ENCODE results near the gene TCEAL4. TPM values are rescaled to one million over a fixed set of nuclear protein-coding genes. Genes with fewer than 3 reads are reported as not detected.

Gene TCEAL4
- total RNA-seq, 1 experiment from 2014 or later: 84.1 TPM

- TF ChIP-seq TCF7L2 (IDR thresholded peaks at IDR 0.05; ENCODE audit: low read depth, low read length) (no peak), REST (IDR thresholded peaks at IDR 0.05; ENCODE audit: insufficient read depth in 1 of 2, low read depth in 2 of 2, low read length in 1 of 2) (no peak), CTCF (IDR thresholded peaks at IDR 0.05) (no peak), POLR2AphosphoS5 (IDR thresholded peaks at IDR 0.05; ENCODE audit: low read depth, low read length) (no peak), SIN3A (IDR thresholded peaks at IDR 0.05; ENCODE audit: borderline replicate concordance, insufficient read depth, low read depth, low read length) (no peak)
- Histone ChIP-seq H3K27ac (ENCODE audit: low read length) (no peak overlapping the region), H3K27me3 (ENCODE audit: control insufficient read depth, insufficient read depth, low read length) (no peaks in the 10 kb centered on the region), H3K4me1 (ENCODE audit: control insufficient read depth, insufficient read depth, low read length) (no peaks in the 10 kb centered on the region), H3K9me3 (ENCODE audit: control insufficient read depth, insufficient read depth, low read depth, low read length) (no peaks in the 10 kb centered on the region), H3K36me3 (ENCODE audit: control insufficient read depth, insufficient read depth, low read length) (no peaks in the 10 kb centered on the region), H3K4me3 (ENCODE audit: low read depth in 2 of 2, low read length in 2 of 2) (no peak overlapping the region)
- DNase-seq (ENCODE audit: low read depth, low spot score): no peak
- intact Hi-C loops (cut with micrococcal nuclease; ENCODE audit: unreplicated experiment) (no loop called here), in situ Hi-C loops (cut with HindIII; ENCODE audit: low pct_unique_long_range_greater_than_20kb, low sequenced_read_pairs) (no loop called here)
- BruUV-seq (replicated peaks): no TSS peak
- CTCF ChIA-PET: no interaction called here
- POLR2A ChIA-PET: no interaction called here
- ATAC-seq: no peak
These were observed 34.8 kb upstream of the TCEAL4 start for GRCh38 chrX:103550415-103551051.

GRCh38 chrX:103552236-103552635 lies 33.1 kb upstream of the TCEAL4 start:
- intact Hi-C loops (cut with micrococcal nuclease; ENCODE audit: unreplicated experiment) (no loop called here), in situ Hi-C loops (cut with HindIII; ENCODE audit: low pct_unique_long_range_greater_than_20kb, low sequenced_read_pairs) (no loop called here)
- ATAC-seq: no peak
- ChIA-PET POLR2A (no interaction called here), CTCF (no interaction called here)
- Histone ChIP-seq H3K4me3 (ENCODE audit: low read depth in 2 of 2, low read length in 2 of 2) (no peak overlapping the region), H3K36me3 (ENCODE audit: control insufficient read depth, insufficient read depth, low read length) (no peaks in the 10 kb centered on the region), H3K27me3 (ENCODE audit: control insufficient read depth, insufficient read depth, low read length) (no peaks in the 10 kb centered on the region), H3K4me1 (ENCODE audit: control insufficient read depth, insufficient read depth, low read length) (no peaks in the 10 kb centered on the region), H3K27ac (ENCODE audit: low read length) (no peak overlapping the region), H3K9me3 (ENCODE audit: control insufficient read depth, insufficient read depth, low read depth, low read length) (no peaks in the 10 kb centered on the region)
- TF ChIP-seq TCF7L2 (IDR thresholded peaks at IDR 0.05; ENCODE audit: low read depth, low read length) (no peak), POLR2AphosphoS5 (IDR thresholded peaks at IDR 0.05; ENCODE audit: low read depth, low read length) (no peak), SIN3A (IDR thresholded peaks at IDR 0.05; ENCODE audit: borderline replicate concordance, insufficient read depth, low read depth, low read length) (no peak), REST (IDR thresholded peaks at IDR 0.05; ENCODE audit: insufficient read depth in 1 of 2, low read depth in 2 of 2, low read length in 1 of 2) (no peak), CTCF (IDR thresholded peaks at IDR 0.05) (no peak)
- no TSS peak for BruUV-seq (replicated peaks)
- DNase-seq (ENCODE audit: low read depth, low spot score): no peak
